ENCODE measurements around the gene STRN. TPM values are rescaled to one million over a fixed set of nuclear protein-coding genes. Genes with fewer than 3 reads are reported as not detected.
A peak's percentile ranks its signal among the peaks of the same experiment; 100 is the strongest.

STRN gene
- total and polyA plus RNA-seq, 9 of the 15 experiments (the other 6 are each of a cell fraction or from before 2014, with no cell fraction given), result 1.3 to 31.2 (median 20.0) TPM

DNA sequence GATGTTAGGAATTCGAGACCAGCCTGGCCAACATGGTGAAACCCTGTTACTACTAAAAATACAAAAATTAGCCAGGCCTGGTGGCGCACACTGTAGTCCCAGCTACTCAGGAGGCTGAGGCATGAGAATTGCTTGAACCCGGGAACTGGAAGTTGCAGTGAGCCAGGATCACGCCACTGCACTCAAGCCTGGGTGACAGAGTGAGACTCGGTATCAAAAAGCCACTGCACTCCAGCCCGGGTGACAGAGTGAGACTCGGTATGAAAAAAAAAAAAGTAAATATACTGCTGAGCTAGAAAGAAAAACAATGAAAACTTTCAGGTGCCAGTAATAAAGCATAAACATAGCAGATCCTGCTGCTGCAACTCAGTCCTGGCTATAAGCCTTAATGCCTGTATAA lies 73.5 kb downstream of the STRN start:
- 73% methylated on average over 6 of the region's 7 CpGs for WGBS (ENCODE audit: insufficient coverage, low coverage, missing lambda C conversion rate)
- in situ Hi-C loops (cut with MboI) (no loop called here), intact Hi-C loops (cut with micrococcal nuclease) (no loop called here)
- Histone ChIP-seq H4K20me1 (replicated peaks; ENCODE audit: control insufficient read depth, insufficient read depth, low read length) (no peaks in the 10 kb centered on the region), H3K36me3 (ENCODE audit: control insufficient read depth, insufficient read depth, low read length) (peaks cover 22% of the 10 kb centered on the region), H3K9me1 (ENCODE audit: control insufficient read depth, insufficient read depth, low read length) (no peaks in the 10 kb centered on the region), H3K9ac (ENCODE audit: insufficient read depth in 1 of 2, low read depth in 2 of 2, low read length in 2 of 2) (no peak overlapping the region), H3K4me1 (replicated peaks in 1 of 2; ENCODE audit: control insufficient read depth in 2 of 2, insufficient read depth in 2 of 2, low read length in 2 of 2) (peaks cover 3 to 11% of the 10 kb centered on the region in 2 experiments; a peak in 3 of 5 replicates), H3K4me2 (ENCODE audit: insufficient read depth, low read length) (no peak overlapping the region), H3K27ac (ENCODE audit: extremely low read depth, low read depth, low read length) (no peak overlapping the region), H3K79me2 (ENCODE audit: control insufficient read depth, insufficient read depth, low read length) (no peaks in the 10 kb centered on the region), H3K4me3 (no peak overlapping the region), H3K9me3 (replicated peaks; ENCODE audit: control insufficient read depth, insufficient read depth, low read depth, low read length) (no peaks in the 10 kb centered on the region), H3K27me3 (ENCODE audit: control insufficient read depth in 2 of 2, insufficient read depth in 2 of 2, low read length in 2 of 2) (no peaks in the 10 kb centered on the region), H2AFZ (ENCODE audit: low read depth, low read length) (no peak overlapping the region; the same call in 1 of the 2 replicates)
- no peak for FAIRE-seq
- peak; percentile 36; the same call in 2 of the 3 replicates for ATAC-seq
- CTCF ChIA-PET (ENCODE audit: low intra/inter-chr PET ratio), result no interaction called here
- DNase-seq (ENCODE audit: extremely low read depth in 1 of 4, low spot score in 3 of 4), result no peak
- no TSS peak for BruUV-seq (replicated peaks)
- TF ChIP-seq RBM22 (IDR thresholded peaks at IDR 0.05; ENCODE audit: low read depth, low read length, poor library complexity, severe bottlenecking) (no peak), JUN (IDR thresholded peaks at IDR 0.05; ENCODE audit: borderline replicate concordance, low read depth, low read length) (no peak), JUN (CRISPR knock-in tag; IDR thresholded peaks at IDR 0.05; ENCODE audit: borderline replicate concordance) (no peak), BMI1 (IDR thresholded peaks at IDR 0.05; ENCODE audit: low read length) (no peak), CBX8 (IDR thresholded peaks at IDR 0.05; ENCODE audit: borderline replicate concordance, extremely low read depth, low read depth, low read length, poor library complexity, severe bottlenecking) (no peak), POLR2G (IDR thresholded peaks at IDR 0.05; ENCODE audit: low read depth, low read length) (no peak), POLR2AphosphoS5 (IDR thresholded peaks at IDR 0.05; ENCODE audit: control insufficient read depth, insufficient read depth, low read depth, low read length) (no peak), MYC (IDR thresholded peaks at IDR 0.05; ENCODE audit: low read depth, low read length) (no peak), MYC (CRISPR knock-in tag; IDR thresholded peaks at IDR 0.05; ENCODE audit: borderline replicate concordance, low read depth) (no peak)
- TF ChIP-seq, protein P1, sequence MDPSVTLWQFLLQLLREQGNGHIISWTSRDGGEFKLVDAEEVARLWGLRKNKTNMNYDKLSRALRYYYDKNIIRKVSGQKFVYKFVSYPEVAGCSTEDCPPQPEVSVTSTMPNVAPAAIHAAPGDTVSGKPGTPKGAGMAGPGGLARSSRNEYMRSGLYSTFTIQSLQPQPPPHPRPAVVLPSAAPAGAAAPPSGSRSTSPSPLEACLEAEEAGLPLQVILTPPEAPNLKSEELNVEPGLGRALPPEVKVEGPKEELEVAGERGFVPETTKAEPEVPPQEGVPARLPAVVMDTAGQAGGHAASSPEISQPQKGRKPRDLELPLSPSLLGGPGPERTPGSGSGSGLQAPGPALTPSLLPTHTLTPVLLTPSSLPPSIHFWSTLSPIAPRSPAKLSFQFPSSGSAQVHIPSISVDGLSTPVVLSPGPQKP (CRISPR knock-in tag; IDR thresholded peaks at IDR 0.05), result no peak
- POLR2A ChIA-PET, result no interaction called here

All from K562 (cell line).